Endodermal cell (in vitro differentiated cells): ENCODE results near the gene ATP6V0E1. TPM values are rescaled to one million over a fixed set of nuclear protein-coding genes. Genes with fewer than 3 reads are reported as not detected.

Experiments used
- DNase-seq: peaks from one replicate; pipeline ENCODE4 v3.0.0-alpha.2; 2017
- H3K27ac ChIP-seq: 2 replicates; pipeline ENCODE4 v1.5.1; 2013; ENCODE audit warnings: mild to moderate bottlenecking, low read depth, low read length, moderate library complexity
- H3K27me3 ChIP-seq: 2 replicates; pipeline ENCODE4 v1.6.1; 2013; ENCODE audit warnings: mild to moderate bottlenecking, low read length, moderate library complexity; ENCODE audit not compliant: insufficient read depth, control insufficient read depth, poor library complexity, severe bottlenecking
- H3K36me3 ChIP-seq: 2 replicates; pipeline ENCODE4 v1.7.0; 2013; ENCODE audit warnings: mild to moderate bottlenecking, low read length, moderate library complexity; ENCODE audit not compliant: control insufficient read depth, insufficient read depth
- H3K4me1 ChIP-seq: one replicate; pipeline ENCODE4 v1.7.0; 2013; ENCODE audit warnings: low read length; ENCODE audit not compliant: control insufficient read depth, insufficient read depth
- H3K4me3 ChIP-seq: 2 replicates; pipeline ENCODE4 v1.5.1; 2013; ENCODE audit warnings: mild to moderate bottlenecking, low read length, moderate library complexity
- H3K9ac ChIP-seq: 2 replicates; pipeline ENCODE4 v1.6.1; 2013; ENCODE audit warnings: mild to moderate bottlenecking, low read length, moderate library complexity; ENCODE audit not compliant: poor library complexity, severe bottlenecking; ENCODE audit errors: extremely low read depth
- H3K9me3 ChIP-seq: 2 replicates; pipeline ENCODE4 v1.6.1; 2013; ENCODE audit warnings: mild to moderate bottlenecking, low read length, moderate library complexity; ENCODE audit not compliant: control insufficient read depth
- H3K27ac Mint-ChIP-seq: 2 replicates; pipeline ENCODE4 v1.8.0; 2020; ENCODE audit warnings: mixed read lengths
- H3K27me3 Mint-ChIP-seq: 2 replicates; pipeline ENCODE4 v1.8.0; 2021; ENCODE audit warnings: mild to moderate bottlenecking, mixed read lengths; ENCODE audit not compliant: insufficient read depth
- H3K36me3 Mint-ChIP-seq: 2 replicates; pipeline ENCODE4 v1.8.0; 2020; ENCODE audit warnings: low read depth, mixed read lengths
- H3K4me1 Mint-ChIP-seq: 2 replicates; pipeline ENCODE4 v1.8.0; 2020; ENCODE audit warnings: mixed read lengths
- H3K4me3 Mint-ChIP-seq: 2 replicates; pipeline ENCODE4 v1.8.0; 2020; ENCODE audit warnings: mild to moderate bottlenecking, moderate library complexity, mixed read lengths
- H3K9me3 Mint-ChIP-seq: 2 replicates; pipeline ENCODE4 v1.8.0; 2020; ENCODE audit warnings: mild to moderate bottlenecking, mixed read lengths
- CTCF ChIP-seq: fragments of 200-600 bp; sonication (generic); conservative IDR thresholded peaks from 2 replicates; pipeline ENCODE4 v1.5.0; 2021; ENCODE audit warnings: antibody characterized with exemption, mild to moderate bottlenecking
- WGBS, 2 experiments: methylation state at CpG; one replicate each; pipeline versions ENCODE4 v1.1.5 to v1.1.7; 2013; ENCODE audit warnings: missing lambda C conversion rate in 2 of 2, mixed read lengths in 1 of 2; ENCODE audit not compliant: insufficient coverage in 1 of 2, insufficient read length in 1 of 2; 5-methylcytosine and 5-hydroxymethylcytosine counted together
- total RNA-seq, 2 donors: library from RNA; stranded (reverse); fragmentation: NEBNext Ultra II Directional in 1 of 2; extraction: Animal tissue kit (Norgen Biotek cat#: 25700) in 1 of 2; gene quantifications; 2 replicates in 1 of 2; 3 replicates in 1 of 2; pipeline ENCODE4 v1.2.1, GENCODE V29; 2021

ATP6V0E1 gene
- total RNA-seq, 2 donors from 2014 or later = 119 to 128 TPM

- Histone ChIP-seq H3K9me3 (no peaks in the 10 kb centered on the region), H3K4me1 (no peaks in the 10 kb centered on the region), H3K27ac (peak within 1 kb of the TSS; percentile 92), H3K9ac (peak within 1 kb of the TSS; percentile 76), H3K27me3 (no peaks in the 10 kb centered on the region), H3K36me3 (no peaks in the 10 kb centered on the region), H3K4me3 (peak within 1 kb of the TSS; percentile 96)
- no peak for TF ChIP-seq CTCF
- H3K36me3 Mint-ChIP-seq = peaks cover 4% of the 10 kb centered on the region
- H3K27me3 Mint-ChIP-seq = peaks cover 8% of the 10 kb centered on the region
- H3K9me3 Mint-ChIP-seq = no peaks in the 10 kb centered on the region
- 0% methylated on average over 2 to 74 of the region's 74 CpGs for WGBS, 2 experiments
- peak within 1 kb of the TSS; percentile 99 for H3K27ac Mint-ChIP-seq
- peaks cover 12% of the 10 kb centered on the region for H3K4me1 Mint-ChIP-seq
- DNase-seq = peak; percentile 98
- H3K4me3 Mint-ChIP-seq = peak within 1 kb of the TSS; percentile 87
These were observed 72.6 kb downstream of the ATP6V0E1 start, which contains the start of gene CREBRF for GRCh38 chr5:173055983-173056782. Gene CREBRF, plus strand, starts transcription at chr5:173056352. Its CDS starts 24,424 bp downstream, at chr5:173080776.

GRCh38 chr5:173056783-173057061 is 73.2 kb downstream of the ATP6V0E1 start:
- H3K27me3 ChIP-seq = no peaks in the 10 kb centered on the region
- H3K4me1 ChIP-seq = no peaks in the 10 kb centered on the region
- Mint-ChIP-seq H3K4me1 (peaks cover 12% of the 10 kb centered on the region), H3K9me3 (no peaks in the 10 kb centered on the region), H3K27me3 (peaks cover 4% of the 10 kb centered on the region), H3K36me3 (peaks cover 7% of the 10 kb centered on the region), H3K4me3 (peak overlapping the region; percentile 87), H3K27ac (peak overlapping the region; percentile 99)
- H3K27ac ChIP-seq = peak overlapping the region; percentile 92
- no peaks in the 10 kb centered on the region for H3K36me3 ChIP-seq
- no peak for DNase-seq
- 0% methylated on average over 27 of the region's 27 CpGs; no CpG with 5 or more reads in 1 of the 2 experiments for WGBS, 2 experiments
- H3K4me3 ChIP-seq = peak overlapping the region; percentile 96
- no peak for TF ChIP-seq CTCF
- no peaks in the 10 kb centered on the region for H3K9me3 ChIP-seq
- peak overlapping the region; percentile 69 for H3K9ac ChIP-seq

GRCh38 chr5:173057062-173057924 is 73.7 kb downstream of the ATP6V0E1 start:
- H3K27me3 Mint-ChIP-seq = no peaks in the 10 kb centered on the region
- TF ChIP-seq CTCF = peak; percentile 19
- Histone ChIP-seq H3K27ac (peak overlapping the region; percentile 59), H3K4me3 (peak overlapping the region; percentile 96), H3K4me1 (no peaks in the 10 kb centered on the region), H3K9ac (peak overlapping the region; percentile 76), H3K9me3 (no peaks in the 10 kb centered on the region), H3K36me3 (no peaks in the 10 kb centered on the region), H3K27me3 (no peaks in the 10 kb centered on the region)
- peak overlapping the region; percentile 87 for H3K4me3 Mint-ChIP-seq
- WGBS, 2 experiments = 0% methylated on average over 16 to 38 of the region's 38 CpGs
- H3K36me3 Mint-ChIP-seq = peaks cover 7% of the 10 kb centered on the region
- no peaks in the 10 kb centered on the region for H3K9me3 Mint-ChIP-seq
- peak; percentile 100 for DNase-seq
- peaks cover 12% of the 10 kb centered on the region for H3K4me1 Mint-ChIP-seq
- peak overlapping the region; percentile 99 for H3K27ac Mint-ChIP-seq
